IPS-20b (cell line): ENCODE results near the gene AIG1.
"Not testable (repeated sequence)": the region's sequence is repeated elsewhere in the genome, so short reads cannot be mapped to it uniquely, and the experiment has no call there.

ENCODE experiments used
- H3K27ac ChIP-seq: one replicate; pipeline ENCODE4 v1.5.1; 2013; ENCODE audit warnings: low read length
- H3K27me3 ChIP-seq: 2 replicates; pipeline ENCODE4 v1.6.1; 2013; ENCODE audit warnings: mild to moderate bottlenecking, low read length, inconsistent platforms; ENCODE audit not compliant: insufficient read depth
- H3K36me3 ChIP-seq: 2 replicates; pipeline ENCODE4 v1.6.1; 2013; ENCODE audit warnings: low read depth, mild to moderate bottlenecking, inconsistent platforms, low read length, moderate library complexity; ENCODE audit not compliant: insufficient read depth
- H3K4me1 ChIP-seq: 2 replicates; pipeline ENCODE4 v1.6.1; 2013; ENCODE audit warnings: mild to moderate bottlenecking, control low read depth, inconsistent platforms, low read length, moderate library complexity; ENCODE audit not compliant: insufficient read depth
- H3K4me3 ChIP-seq: 2 replicates; pipeline ENCODE4 v1.5.1; 2013; ENCODE audit warnings: mild to moderate bottlenecking, low read length, inconsistent platforms
- H3K9ac ChIP-seq: 2 replicates; pipeline ENCODE4 v1.6.1; 2013; ENCODE audit warnings: low read depth, mild to moderate bottlenecking, inconsistent platforms, low read length, moderate library complexity
- H3K9me3 ChIP-seq: 2 replicates; pipeline ENCODE4 v1.6.1; 2013; ENCODE audit warnings: mild to moderate bottlenecking, low read depth, low read length, inconsistent platforms; ENCODE audit not compliant: insufficient read depth

AIG1 gene

DNA sequence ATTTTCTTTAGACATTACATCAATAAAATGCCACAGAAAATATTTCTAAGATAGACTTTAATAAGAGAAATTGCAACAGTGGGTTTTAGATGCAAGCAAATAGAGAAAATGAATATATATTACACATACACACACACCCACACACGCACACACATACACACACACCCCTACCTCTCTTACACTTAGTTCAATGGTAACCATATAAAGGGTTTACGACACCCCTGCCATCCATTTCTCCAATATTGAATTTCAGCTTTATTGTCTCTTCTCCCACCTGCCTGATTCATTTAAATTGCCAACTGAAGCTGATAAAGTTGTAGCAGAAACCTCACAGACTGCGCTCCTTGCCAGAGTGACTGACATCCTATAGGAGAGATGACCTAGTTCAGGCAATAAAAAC lies 235.2 kb downstream of the AIG1 start:
- H3K9ac ChIP-seq, result no peak overlapping the region
- no peaks in the 10 kb centered on the region for H3K4me1 ChIP-seq
- H3K27me3 ChIP-seq, result no peaks in the 10 kb centered on the region
- H3K9me3 ChIP-seq, result no peaks in the 10 kb centered on the region
- no peaks in the 10 kb centered on the region for H3K36me3 ChIP-seq
- H3K27ac ChIP-seq, result no peak overlapping the region
- no peak overlapping the region for H3K4me3 ChIP-seq

- no peaks in the 10 kb centered on the region for H3K9me3 ChIP-seq
- no peaks in the 10 kb centered on the region for H3K36me3 ChIP-seq
- H3K4me1 ChIP-seq, result no peaks in the 10 kb centered on the region
- no peak overlapping the region for H3K9ac ChIP-seq
- no peaks in the 10 kb centered on the region for H3K27me3 ChIP-seq
- H3K27ac ChIP-seq, result no peak overlapping the region
- no peak overlapping the region for H3K4me3 ChIP-seq
Observed at GRCh38 chr6:143298071-143298470, 237.4 kb downstream of the AIG1 start.

GRCh38 chr6:143299253-143300166 lies 238.8 kb downstream of the AIG1 start:
- Histone ChIP-seq H3K36me3 (no peaks in the 10 kb centered on the region), H3K27ac (no peak overlapping the region), H3K9ac (no peak overlapping the region), H3K4me3 (no peak overlapping the region), H3K9me3 (no peaks in the 10 kb centered on the region), H3K4me1 (no peaks in the 10 kb centered on the region), H3K27me3 (no peaks in the 10 kb centered on the region)

DNA sequence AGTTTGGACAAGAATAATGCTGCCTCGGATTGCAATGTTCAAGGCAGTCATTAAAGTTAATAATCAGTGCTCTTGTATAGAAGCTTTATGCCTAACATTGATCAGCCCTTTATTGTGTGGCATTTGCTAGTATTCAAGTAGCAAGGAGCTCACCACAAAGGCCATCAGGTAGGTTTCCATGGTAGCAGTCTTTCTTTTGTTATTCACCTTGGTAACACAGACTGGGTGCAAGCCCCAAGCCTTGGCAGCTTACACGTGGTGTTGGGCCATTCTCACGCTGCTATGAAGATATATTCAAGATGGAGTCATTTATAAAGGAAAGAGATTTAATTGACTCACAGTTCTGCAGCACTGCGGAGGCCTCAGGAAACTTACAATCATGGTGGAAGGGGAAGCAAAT lies 240.5 kb downstream of the AIG1 start:
- Histone ChIP-seq H3K9me3 (no peaks in the 10 kb centered on the region), H3K4me3 (no peak overlapping the region), H3K4me1 (no peaks in the 10 kb centered on the region), H3K27me3 (no peaks in the 10 kb centered on the region), H3K9ac (no peak overlapping the region), H3K27ac (no peak overlapping the region), H3K36me3 (no peaks in the 10 kb centered on the region)

DNA sequence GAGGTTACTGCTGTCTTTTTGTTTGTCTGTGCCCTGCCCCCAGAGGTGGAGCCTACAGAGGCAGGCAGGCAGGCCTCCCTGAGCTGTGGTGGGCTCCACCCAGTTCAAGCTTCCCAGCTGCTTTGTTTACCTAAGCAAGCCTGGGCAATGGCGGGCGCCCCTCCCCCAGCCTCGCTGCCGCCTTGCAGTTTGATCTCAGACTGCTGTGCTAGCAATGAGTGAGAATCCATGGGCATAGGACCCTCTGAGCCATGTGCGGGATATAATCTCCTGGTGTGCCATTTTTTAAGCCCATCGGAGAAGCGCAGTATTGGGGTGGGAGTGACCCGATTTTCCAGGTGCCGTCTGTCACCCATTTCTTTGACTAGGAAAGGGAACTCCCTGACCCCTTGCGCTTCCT lies 247.1 kb downstream of the AIG1 start:
- H3K4me3 ChIP-seq, result not testable (repeated sequence)

DNA sequence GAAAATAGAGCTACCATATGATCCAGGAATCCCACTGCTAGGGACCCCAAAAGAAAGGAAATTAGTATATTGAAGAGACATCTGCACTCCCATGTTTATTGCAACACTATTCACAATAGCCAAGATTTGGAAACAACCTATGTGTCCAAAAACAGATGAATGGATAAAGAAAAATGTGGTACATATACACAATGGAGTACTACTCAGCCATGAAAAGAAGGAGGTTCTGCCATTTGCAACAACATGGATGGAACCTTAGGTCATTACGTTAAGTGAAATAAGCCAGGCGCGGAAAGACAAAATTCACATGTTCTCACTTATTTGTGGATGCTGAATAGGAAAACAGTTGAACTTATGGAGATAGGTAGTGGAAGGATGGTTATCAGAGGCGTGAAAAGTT lies 252.5 kb downstream of the AIG1 start:
- Histone ChIP-seq H3K4me3 (no peak overlapping the region), H3K9ac (no peak overlapping the region), H3K9me3 (peaks cover 13% of the 10 kb centered on the region), H3K36me3 (no peaks in the 10 kb centered on the region), H3K27ac (no peak overlapping the region), H3K27me3 (no peaks in the 10 kb centered on the region), H3K4me1 (no peaks in the 10 kb centered on the region)

More for the DNA sequence above, 247.1 kb downstream of the AIG1 start:
- H3K9me3 ChIP-seq, result peaks cover 15% of the 10 kb centered on the region
- H3K36me3 ChIP-seq, H3K27me3 ChIP-seq, H3K27ac ChIP-seq, H3K4me1 ChIP-seq, H3K9ac ChIP-seq: not testable (repeated sequence)

DNA sequence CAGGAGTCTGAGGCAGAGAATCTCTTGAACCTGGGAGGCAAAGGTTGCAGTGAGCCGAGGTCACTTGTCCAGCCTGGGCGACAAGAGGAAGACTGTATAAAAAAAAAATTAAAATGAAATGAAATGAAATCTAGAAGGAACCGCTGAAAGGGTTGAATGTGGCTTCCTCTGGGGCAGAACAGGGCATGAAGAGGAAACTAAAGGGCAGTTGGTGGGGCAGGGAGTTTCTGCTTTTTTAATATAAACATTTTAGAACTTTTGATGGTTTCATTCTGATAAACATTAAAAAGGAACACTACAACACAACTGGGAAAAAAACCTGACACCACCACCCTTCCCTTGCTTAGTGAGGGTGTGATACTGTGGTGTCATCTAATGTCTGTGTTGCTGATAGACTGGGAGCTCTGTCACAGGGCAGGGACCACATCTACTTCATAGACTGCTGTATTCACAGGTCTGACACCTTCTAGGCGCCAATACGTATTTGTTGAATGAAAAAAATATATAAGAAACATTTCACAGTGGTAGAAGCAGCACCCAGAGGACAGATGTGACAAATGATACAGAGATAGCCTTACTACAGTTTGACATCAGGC lies 260.9 kb downstream of the AIG1 start:
- Histone ChIP-seq H3K27ac (no peak overlapping the region), H3K9ac (no peak overlapping the region), H3K27me3 (no peaks in the 10 kb centered on the region), H3K9me3 (peaks cover 4% of the 10 kb centered on the region; the same call in 1 of the 2 replicates), H3K4me1 (no peaks in the 10 kb centered on the region), H3K4me3 (no peak overlapping the region), H3K36me3 (no peaks in the 10 kb centered on the region)

DNA sequence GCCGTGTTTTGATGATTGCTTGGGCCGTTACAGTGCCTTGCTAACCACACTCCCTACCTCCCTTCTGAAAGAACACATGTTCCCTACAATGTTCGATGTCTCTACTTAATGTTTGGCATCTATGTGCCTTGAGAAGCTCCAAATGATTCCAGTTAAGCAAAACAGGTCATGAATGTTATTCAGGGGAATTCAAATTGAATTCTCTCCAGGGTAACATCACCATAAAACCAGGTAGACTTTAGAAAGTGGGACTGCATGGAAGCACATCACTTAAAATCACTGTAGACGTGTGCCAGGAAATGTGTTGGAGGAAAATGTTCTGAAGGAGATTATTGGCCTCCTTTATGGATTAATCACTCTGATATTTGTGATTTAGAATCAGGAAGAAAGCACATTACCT lies 261.7 kb downstream of the AIG1 start:
- H3K27ac ChIP-seq, result no peak overlapping the region
- no peaks in the 10 kb centered on the region for H3K4me1 ChIP-seq
- H3K27me3 ChIP-seq, result no peaks in the 10 kb centered on the region
- H3K9ac ChIP-seq, result no peak overlapping the region
- H3K4me3 ChIP-seq, result no peak overlapping the region
- H3K36me3 ChIP-seq, result no peaks in the 10 kb centered on the region
- no peaks in the 10 kb centered on the region for H3K9me3 ChIP-seq

DNA sequence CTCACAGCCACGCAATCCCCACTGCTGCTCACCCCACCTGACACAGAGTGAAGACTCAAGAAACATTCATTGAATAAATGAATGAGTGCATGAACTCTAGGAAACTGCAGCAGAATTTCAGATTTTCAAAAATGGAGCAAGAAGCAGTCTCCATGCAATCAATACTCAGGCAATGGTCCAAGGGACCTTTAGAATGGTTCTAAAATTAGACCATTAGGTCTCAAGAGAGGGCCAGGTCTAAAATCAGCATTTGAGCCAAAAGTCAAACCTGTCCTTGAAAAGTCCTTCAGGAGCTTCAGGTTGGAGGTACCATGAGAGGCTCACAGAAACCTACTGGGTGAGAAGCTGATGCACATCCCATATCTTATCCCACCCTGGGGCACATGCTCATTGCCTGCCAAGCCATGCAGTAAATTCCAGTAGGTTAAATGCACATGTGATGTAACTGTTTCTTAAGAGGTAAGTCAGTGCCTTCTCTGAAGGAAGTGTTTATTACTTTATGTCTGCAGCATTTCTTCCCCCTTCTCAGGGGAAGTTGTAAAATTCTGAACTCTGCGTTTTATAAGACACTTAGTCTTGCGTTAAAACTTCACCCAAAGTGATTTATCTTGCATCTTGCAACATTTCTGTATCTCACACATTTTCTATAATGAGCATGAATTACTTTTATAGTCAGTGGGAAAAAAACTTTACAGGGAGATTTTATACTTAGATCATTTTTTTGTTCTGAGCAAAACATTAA lies 263.2 kb downstream of the AIG1 start:
- Histone ChIP-seq H3K4me1 (no peaks in the 10 kb centered on the region), H3K9me3 (no peaks in the 10 kb centered on the region), H3K27ac (no peak overlapping the region), H3K9ac (no peak overlapping the region), H3K27me3 (no peaks in the 10 kb centered on the region), H3K4me3 (no peak overlapping the region), H3K36me3 (no peaks in the 10 kb centered on the region)

DNA sequence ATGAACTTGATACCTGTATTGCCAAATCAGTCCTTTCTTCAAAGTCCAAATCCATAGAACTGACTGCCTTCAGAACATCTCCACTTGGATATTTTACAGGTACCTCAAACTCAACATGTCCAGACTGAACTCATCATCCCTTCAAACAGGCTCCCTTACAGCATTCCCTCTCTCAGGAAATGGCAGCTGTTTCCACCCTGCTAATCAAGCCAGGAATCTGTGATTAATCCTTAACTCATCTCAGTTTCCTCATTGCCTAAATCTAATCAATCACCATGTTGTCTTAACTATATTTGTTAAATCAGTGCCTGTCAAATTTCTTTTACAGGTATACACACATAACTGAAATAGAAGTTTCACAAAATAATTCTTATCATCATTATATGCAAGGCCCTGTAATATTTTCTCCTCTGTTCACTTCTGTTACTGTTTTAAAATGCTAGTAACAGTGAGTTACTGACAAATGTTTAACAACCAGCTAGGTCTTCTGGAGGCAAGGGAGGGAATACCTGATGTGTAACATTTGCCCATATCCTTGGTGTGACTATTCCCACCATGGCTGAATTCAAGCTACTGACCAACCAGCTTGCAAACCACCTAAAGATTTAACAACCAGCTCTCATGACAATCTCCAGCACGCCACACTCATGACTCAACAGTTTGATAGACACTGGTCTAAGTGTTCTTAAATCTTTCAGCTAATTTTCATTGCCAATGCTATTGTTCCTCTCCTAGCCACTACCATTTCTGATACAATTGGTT lies 264.9 kb downstream of the AIG1 start:
- H3K4me1 ChIP-seq, result no peaks in the 10 kb centered on the region
- no peaks in the 10 kb centered on the region for H3K9me3 ChIP-seq
- H3K27ac ChIP-seq, result no peak overlapping the region
- H3K27me3 ChIP-seq, result no peaks in the 10 kb centered on the region
- H3K9ac ChIP-seq, result no peak overlapping the region
- no peak overlapping the region for H3K4me3 ChIP-seq
- H3K36me3 ChIP-seq, result no peaks in the 10 kb centered on the region

- Histone ChIP-seq H3K27ac (no peak overlapping the region), H3K9ac (no peak overlapping the region), H3K4me1 (no peaks in the 10 kb centered on the region), H3K36me3 (peaks cover 2% of the 10 kb centered on the region; the same call in 1 of the 2 replicates), H3K9me3 (no peaks in the 10 kb centered on the region), H3K27me3 (no peaks in the 10 kb centered on the region), H3K4me3 (no peak overlapping the region)
Observed at GRCh38 chr6:143328876-143329275, 268.2 kb downstream of the AIG1 start.
